Mammary epithelial cell (primary cell): Measurements from ENCODE around the gene FNDC5.

Experiments
- EZH2 ChIP-seq: IDR thresholded peaks from 2 replicates; pipeline ENCODE4 v1.6.1; 2012; ENCODE audit warnings: low read length, inconsistent platforms, borderline replicate concordance
- TF ChIP-seq, protein P1 (sequence below), 2 donors: IDR thresholded peaks in 1 of 2; conservative IDR thresholded peaks in 1 of 2; 2 replicates each; pipeline ENCODE4 v1.5.1; 2011 to 2012; ENCODE audit warnings: inconsistent platforms in 2 of 2, low read length in 2 of 2, mild to moderate bottlenecking in 2 of 2, control low read depth in 1 of 2, low read depth in 1 of 2; ENCODE audit not compliant: insufficient read depth in 1 of 2; ENCODE audit errors: extremely low read depth in 1 of 2

DNA sequence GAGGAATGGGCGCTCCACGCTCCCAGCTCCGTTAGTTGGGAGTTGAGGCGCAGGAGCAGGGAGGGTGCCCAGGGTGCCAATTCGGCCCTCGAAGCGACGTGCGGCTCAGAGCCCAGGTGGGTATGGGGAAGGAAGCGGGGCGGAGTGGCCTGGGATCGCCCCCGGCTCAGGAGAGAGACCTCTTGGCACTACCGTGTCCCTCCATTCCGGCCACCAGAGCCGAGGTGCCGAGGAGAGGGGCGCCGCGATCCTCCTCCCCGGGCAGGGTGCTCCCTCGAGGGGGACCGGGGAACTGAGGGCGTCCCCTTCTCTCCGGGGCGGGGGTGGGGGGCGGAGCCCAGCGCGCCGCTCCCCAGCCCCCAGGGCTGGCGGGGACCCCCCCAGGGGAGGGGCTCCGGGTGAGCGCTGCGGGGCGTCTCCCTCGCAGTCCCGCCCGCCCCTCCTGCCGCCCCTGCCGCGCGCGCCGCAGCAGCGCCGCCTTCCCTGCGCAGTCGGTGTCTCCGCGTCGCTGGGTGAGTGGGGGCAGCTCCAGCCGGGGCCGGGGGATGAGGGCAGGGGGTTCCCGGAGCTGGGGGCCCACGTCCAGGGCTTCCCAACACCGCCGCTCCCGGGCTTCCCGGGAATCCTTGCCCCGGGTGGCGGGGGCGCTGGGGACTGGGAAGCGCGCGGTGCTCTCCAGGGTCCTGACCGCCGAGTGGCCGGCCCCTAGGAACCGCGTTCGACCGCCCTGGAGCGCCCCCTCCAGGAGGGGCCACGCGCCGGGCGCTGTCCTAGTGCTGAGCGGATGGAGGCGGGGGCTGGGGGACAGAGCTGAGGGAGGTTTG, 15.5 kb upstream of the FNDC5 start, which contains the start of gene HPCA:
- no peak for TF ChIP-seq EZH2
- TF ChIP-seq, protein P1, sequence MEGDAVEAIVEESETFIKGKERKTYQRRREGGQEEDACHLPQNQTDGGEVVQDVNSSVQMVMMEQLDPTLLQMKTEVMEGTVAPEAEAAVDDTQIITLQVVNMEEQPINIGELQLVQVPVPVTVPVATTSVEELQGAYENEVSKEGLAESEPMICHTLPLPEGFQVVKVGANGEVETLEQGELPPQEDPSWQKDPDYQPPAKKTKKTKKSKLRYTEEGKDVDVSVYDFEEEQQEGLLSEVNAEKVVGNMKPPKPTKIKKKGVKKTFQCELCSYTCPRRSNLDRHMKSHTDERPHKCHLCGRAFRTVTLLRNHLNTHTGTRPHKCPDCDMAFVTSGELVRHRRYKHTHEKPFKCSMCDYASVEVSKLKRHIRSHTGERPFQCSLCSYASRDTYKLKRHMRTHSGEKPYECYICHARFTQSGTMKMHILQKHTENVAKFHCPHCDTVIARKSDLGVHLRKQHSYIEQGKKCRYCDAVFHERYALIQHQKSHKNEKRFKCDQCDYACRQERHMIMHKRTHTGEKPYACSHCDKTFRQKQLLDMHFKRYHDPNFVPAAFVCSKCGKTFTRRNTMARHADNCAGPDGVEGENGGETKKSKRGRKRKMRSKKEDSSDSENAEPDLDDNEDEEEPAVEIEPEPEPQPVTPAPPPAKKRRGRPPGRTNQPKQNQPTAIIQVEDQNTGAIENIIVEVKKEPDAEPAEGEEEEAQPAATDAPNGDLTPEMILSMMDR (conservative IDR thresholded peaks at IDR 0.05 in 1 of 2, IDR thresholded peaks at IDR 0.05 in 1 of 2; ENCODE audit: extremely low read depth in 1 of 2, insufficient read depth in 1 of 2, low read depth in 1 of 2, low read length in 2 of 2): peak; percentile 70 to 79
